HUES64 (cell line): Measurements from ENCODE around the gene PAX8.
A peak's percentile ranks its signal among the peaks of the same experiment; 100 is the strongest.
"Not testable (repeated sequence)": the region's sequence is repeated elsewhere in the genome, so short reads cannot be mapped to it uniquely, and the experiment has no call there.

Experiments
- H3K27ac ChIP-seq: 2 replicates; pipeline ENCODE4 v1.7.0; 2013; ENCODE audit warnings: low read depth, low read length, inconsistent platforms
- H3K27me3 ChIP-seq: 2 replicates; pipeline ENCODE4 v1.6.1; 2013; ENCODE audit warnings: mild to moderate bottlenecking, low read length; ENCODE audit not compliant: insufficient read depth
- H3K36me3 ChIP-seq: 2 replicates; pipeline ENCODE4 v1.6.1; 2013; ENCODE audit warnings: mild to moderate bottlenecking, low read length; ENCODE audit not compliant: insufficient read depth
- H3K4me1 ChIP-seq: 2 replicates; pipeline ENCODE4 v1.6.1; 2013; ENCODE audit warnings: mild to moderate bottlenecking, low read length, moderate library complexity; ENCODE audit not compliant: insufficient read depth
- H3K4me3 ChIP-seq: 2 replicates; pipeline ENCODE4 v1.5.1; 2013; ENCODE audit warnings: mild to moderate bottlenecking, low read length, moderate library complexity
- H3K9ac ChIP-seq: 2 replicates; pipeline ENCODE4 v1.6.1; 2013; ENCODE audit warnings: mild to moderate bottlenecking, low read depth, low read length
- H3K9me3 ChIP-seq: 2 replicates; pipeline ENCODE4 v1.6.1; 2013; ENCODE audit warnings: low read depth, low read length; ENCODE audit not compliant: insufficient read depth
- WGBS: fragments of 150-250, 120-280 bp; methylation state at CpG from one replicate; pipeline ENCODE4 v1.1.7; 2013; ENCODE audit warnings: missing lambda C conversion rate; 5-methylcytosine and 5-hydroxymethylcytosine counted together

Gene PAX8

DNA sequence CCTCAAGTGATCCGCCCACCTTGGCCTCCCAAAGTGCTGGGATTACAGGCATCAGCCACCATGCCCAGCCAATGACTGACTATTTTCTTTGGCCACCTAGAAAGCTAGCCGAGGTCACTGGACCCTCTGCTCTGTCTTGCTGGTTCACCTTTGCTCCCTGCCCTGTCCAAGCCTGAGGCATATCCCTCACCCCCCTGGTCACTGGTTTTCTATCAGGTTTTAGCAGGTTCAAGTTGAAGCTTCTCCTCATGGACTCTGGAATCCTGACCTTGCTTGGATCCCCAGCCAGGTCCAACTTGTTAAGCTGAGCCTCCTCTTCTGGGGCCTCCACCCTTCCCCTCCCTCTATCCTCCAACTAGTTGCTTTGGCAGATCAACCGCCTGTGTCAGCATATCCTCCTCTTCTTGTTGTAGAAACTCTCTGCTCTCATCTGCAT is 33.4 kb downstream of the PAX8 start:
- Histone ChIP-seq H3K9me3 (no peaks in the 10 kb centered on the region), H3K4me1 (peaks cover 4% of the 10 kb centered on the region; the same call in 1 of the 2 replicates), H3K27ac (no peak overlapping the region), H3K36me3 (no peaks in the 10 kb centered on the region), H3K4me3 (no peak overlapping the region), H3K27me3 (no peaks in the 10 kb centered on the region), H3K9ac (no peak overlapping the region)
- 81% methylated on average over 3 of the region's 3 CpGs for WGBS

GRCh38 chr2:113242327-113242726 is 36.4 kb downstream of the PAX8 start:
- peaks cover 4% of the 10 kb centered on the region; the same call in 1 of the 2 replicates for H3K36me3 ChIP-seq
- no peaks in the 10 kb centered on the region for H3K9me3 ChIP-seq
- H3K4me3 ChIP-seq, result no peak overlapping the region
- H3K9ac ChIP-seq, result no peak overlapping the region
- H3K4me1 ChIP-seq, result peaks cover 8% of the 10 kb centered on the region; the same call in 1 of the 2 replicates
- H3K27me3 ChIP-seq, result no peaks in the 10 kb centered on the region
- WGBS, result 95% methylated on average over 6 of the region's 6 CpGs
- H3K27ac ChIP-seq, result no peak overlapping the region

DNA sequence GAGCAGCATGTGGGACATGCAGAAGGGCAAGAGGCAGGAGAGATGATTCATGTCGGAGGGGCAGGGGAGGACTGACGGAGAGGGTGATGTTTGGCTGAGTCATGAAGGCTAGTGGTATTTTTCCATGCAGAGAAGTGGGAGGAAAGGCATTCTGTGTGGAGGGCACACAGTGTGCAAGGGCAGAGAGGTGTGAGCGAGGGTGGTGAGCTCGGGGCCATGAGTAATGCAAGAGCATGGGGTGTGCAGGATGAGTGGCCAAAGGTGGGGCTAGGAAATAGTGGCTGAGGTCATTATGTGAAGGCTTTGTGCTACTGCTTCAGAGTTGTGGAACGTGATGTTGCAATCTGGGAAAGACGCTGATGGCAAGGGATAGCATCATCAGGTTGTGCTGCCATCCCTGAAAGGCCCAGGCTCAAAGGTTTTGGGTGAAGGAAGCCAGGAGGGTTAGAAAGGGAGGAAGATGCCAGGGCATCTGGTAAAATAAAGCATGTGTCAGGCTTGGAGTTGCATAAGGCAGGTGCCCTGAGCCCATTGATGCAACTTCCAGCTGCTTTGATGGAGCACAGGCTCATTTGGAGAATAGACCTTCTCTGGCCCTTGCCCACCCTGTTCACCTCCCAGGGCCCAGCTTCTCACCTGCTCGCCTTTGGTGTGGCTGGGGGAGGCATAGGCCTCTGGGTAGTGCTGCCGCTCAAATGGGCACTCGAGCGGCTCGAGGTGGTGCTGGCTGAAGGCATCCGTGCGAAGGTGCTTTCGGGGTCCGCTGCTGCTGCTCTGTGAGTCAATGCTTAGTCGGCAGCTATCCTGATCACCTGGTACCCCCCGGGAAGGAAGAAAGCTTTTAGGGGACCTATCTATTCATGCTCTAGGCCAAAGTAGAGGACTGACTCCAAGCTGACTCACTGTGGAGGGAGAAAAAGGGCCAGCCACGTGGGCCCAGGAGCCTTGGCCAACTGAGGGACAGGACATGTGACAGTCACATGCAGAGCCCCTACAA is 37.5 kb downstream of the PAX8 start:
- H3K4me1 ChIP-seq, result peaks cover 8% of the 10 kb centered on the region; the same call in 1 of the 2 replicates
- no peak overlapping the region for H3K27ac ChIP-seq
- peaks cover 5% of the 10 kb centered on the region; the same call in 1 of the 2 replicates for H3K36me3 ChIP-seq
- no peaks in the 10 kb centered on the region for H3K27me3 ChIP-seq
- no peak overlapping the region for H3K9ac ChIP-seq
- 88% methylated on average over 18 of the region's 18 CpGs for WGBS
- H3K4me3 ChIP-seq, result no peak overlapping the region
- no peaks in the 10 kb centered on the region for H3K9me3 ChIP-seq

GRCh38 chr2:113240150-113240914 is 38.4 kb downstream of the PAX8 start:
- H3K4me1 ChIP-seq, result peaks cover 8% of the 10 kb centered on the region; the same call in 1 of the 2 replicates
- no peak overlapping the region for H3K9ac ChIP-seq
- H3K4me3 ChIP-seq, result no peak overlapping the region
- H3K27me3 ChIP-seq, result no peaks in the 10 kb centered on the region
- H3K27ac ChIP-seq, result no peak overlapping the region
- no peaks in the 10 kb centered on the region for H3K9me3 ChIP-seq
- peaks cover 5% of the 10 kb centered on the region; the same call in 1 of the 2 replicates for H3K36me3 ChIP-seq
- 77% methylated on average over 14 of the region's 15 CpGs for WGBS

DNA sequence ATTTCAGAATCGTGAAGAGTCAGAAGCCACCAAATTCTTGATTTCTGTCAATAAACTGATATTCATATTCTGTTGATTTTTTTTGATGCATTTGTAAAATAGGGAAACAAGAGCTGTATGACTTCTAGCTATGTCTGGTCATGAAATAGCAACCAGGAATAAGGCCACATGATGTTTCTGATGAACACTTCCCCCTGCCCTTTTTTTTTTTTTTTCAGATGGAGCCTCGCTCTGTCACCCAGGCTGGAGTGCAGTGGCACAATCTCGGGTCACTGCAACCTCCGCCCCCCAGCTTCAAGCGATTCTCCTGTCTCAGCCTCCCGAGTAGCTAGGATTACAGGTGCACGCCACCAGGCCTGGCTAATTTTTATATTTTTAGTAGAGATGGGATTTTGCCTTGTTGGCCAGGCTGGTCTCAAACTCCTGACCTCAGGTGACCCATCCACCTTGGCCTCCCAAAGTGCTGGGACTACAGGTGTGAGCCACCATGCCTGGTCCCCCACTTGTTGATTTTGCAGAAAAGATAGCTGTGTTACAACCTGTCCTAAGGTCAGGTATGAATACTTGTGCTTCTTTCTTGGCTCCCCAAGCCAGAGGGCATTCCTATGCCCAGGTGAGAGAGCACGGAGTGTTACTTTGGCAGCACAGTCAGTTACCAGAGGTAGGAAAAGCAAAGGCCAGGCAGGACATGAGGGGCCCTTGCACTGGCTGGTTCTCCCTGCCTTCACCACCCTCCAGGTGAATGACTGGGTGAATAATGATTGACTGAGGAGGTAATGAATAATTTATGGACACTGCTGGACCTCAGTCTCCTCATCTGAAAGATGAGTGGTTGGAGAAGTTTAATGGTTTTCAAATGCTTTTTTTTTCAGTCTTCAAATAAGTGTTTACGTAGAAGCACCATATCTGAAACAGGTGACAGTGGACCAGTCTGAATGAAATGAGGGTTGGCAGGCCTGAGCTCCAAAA is 39.6 kb downstream of the PAX8 start:
- Histone ChIP-seq H3K36me3 (peaks cover 5% of the 10 kb centered on the region; the same call in 1 of the 2 replicates), H3K9ac (no peak overlapping the region), H3K27ac (no peak overlapping the region)

DNA sequence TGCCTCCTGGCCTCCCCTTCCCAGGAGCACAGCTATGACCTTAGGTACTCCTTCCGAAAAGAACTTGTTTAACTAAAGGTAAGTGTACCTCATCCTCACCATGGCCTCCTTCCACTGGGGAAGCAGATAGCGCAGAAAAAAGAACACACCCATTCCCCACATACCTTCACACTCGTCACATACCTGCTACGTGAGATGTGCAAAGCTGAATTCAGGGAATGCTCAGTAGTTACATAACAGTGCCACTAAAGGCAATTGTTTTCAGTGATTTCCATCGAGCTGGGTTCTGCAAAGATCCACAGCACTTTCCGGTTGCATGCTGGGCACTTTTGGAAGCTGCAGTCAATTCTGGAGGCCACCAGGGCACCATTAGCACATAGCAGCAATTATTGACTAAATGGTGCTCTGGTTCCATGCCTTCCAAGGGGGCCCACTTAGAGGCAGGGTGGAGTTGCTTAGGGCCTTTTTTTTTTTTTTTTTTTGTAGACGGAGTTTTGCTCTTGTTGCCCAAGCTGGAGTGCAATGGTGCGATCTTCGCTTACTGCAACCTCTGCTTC is 41.0 kb downstream of the PAX8 start:
- Histone ChIP-seq H3K27ac (no peak overlapping the region), H3K27me3 (no peaks in the 10 kb centered on the region), H3K9me3 (no peaks in the 10 kb centered on the region), H3K36me3 (peaks cover 5% of the 10 kb centered on the region; the same call in 1 of the 2 replicates), H3K9ac (no peak overlapping the region), H3K4me3 (no peak overlapping the region), H3K4me1 (peaks cover 8% of the 10 kb centered on the region; the same call in 1 of the 2 replicates)
- WGBS, result 93% methylated on average over 9 of the region's 9 CpGs

More for the DNA sequence above, 39.6 kb downstream of the PAX8 start:
- Histone ChIP-seq H3K27me3 (no peaks in the 10 kb centered on the region), H3K4me3 (no peak overlapping the region), H3K9me3 (no peaks in the 10 kb centered on the region), H3K4me1 (peaks cover 8% of the 10 kb centered on the region; the same call in 1 of the 2 replicates)
- WGBS, result 95% methylated on average over 9 of the region's 9 CpGs

DNA sequence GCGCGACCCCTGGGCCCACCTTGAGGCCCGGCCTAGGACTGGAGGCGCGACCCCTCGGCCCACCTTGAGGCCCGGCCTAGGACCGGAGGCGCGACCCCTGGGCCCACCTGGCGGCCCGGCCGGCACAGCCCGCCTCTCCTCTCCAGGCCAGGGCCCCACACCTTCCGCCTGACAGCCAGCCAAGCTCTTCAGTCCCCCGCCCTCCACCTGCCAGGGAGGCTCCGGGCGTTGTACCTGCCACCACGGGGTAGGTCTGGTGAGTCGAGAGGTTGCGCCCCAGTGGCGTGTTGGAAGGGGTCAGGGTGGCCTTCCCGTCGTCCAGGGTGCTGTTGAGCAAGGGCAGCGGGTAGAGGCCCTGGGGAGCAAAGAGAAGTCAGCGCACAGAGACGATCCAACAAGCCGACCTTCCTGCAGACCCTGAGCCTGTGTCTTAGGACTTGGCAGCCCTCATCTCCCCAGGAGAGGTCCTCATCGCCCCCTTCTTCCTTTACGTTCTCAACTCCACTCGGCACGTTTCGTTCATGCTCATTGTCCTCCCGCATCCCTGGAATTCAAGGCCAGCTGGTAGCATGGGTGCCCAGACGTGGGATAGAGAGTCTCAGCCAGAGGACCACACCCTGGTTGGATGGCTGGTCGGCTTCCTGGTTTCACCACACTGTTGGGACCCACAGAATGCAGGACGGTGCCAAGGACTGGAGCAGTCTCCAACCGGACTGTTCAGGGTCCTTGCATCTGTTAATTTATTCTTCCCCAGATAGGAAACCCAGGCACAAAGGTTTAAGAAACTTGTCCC is 42.2 kb downstream of the PAX8 start:
- no peaks in the 10 kb centered on the region for H3K27me3 ChIP-seq
- H3K4me1 ChIP-seq, result peaks cover 8% of the 10 kb centered on the region; the same call in 1 of the 2 replicates
- WGBS, result 89% methylated on average over 38 of the region's 38 CpGs
- peaks cover 5% of the 10 kb centered on the region; the same call in 1 of the 2 replicates for H3K36me3 ChIP-seq
- H3K4me3 ChIP-seq, result peak overlapping the region; percentile 16; the same call in 1 of the 2 replicates
- H3K27ac ChIP-seq, result no peak overlapping the region
- H3K9me3 ChIP-seq, result no peaks in the 10 kb centered on the region
- H3K9ac ChIP-seq, result no peak overlapping the region

DNA sequence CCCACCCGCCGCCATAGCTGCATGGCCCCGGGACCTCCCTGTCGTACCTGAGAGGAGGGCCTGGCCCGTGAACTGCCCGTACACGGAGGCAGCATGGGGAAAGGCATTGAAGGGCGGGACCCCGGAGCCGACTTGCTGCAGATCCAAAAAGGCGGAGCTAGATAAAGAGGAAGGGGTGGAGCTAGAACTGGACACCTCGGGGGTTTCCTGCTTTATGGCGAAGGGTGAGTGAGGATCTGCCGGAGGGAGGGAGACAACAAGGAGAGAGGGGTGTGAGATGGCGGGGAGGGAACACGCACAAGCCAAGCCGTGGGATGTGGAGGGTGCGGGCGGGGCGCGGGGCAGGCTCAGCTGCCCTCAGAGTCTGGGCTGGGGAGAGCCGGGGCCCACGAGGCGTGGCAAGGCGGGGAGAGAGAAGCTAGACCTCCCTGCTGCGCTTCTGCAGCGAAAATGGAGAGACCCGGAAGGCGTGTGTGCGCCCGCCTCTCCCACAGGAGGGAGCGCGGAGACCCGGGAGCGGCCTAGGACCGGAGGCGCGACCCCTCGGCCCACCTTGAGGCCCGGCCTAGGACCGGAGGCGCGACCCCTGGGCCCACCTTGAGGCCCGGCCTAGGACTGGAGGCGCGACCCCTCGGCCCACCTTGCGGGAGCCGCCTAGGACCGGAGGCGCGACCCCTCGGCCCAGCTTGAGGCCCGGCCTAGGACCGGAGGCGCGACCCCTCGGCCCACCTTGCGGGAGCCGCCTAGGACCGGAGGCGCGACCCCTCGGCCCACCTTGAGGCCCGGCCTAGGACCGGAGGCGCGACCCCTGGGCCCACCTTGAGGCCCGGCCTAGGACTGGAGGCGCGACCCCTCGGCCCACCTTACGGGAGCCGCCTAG is 43.1 kb downstream of the PAX8 start:
- peak overlapping the region; percentile 55 for H3K4me3 ChIP-seq
- not testable (repeated sequence) for H3K36me3 ChIP-seq, H3K27ac ChIP-seq, H3K4me1 ChIP-seq, H3K27me3 ChIP-seq, H3K9me3 ChIP-seq
- H3K9ac ChIP-seq, result peak overlapping the region; percentile 52; the same call in 1 of the 2 replicates
- WGBS, result 53% methylated on average over 74 of the region's 74 CpGs
